NCI-H446 (cell line): ENCODE measurements around the gene PMFBP1.

Experiments used
- DNase-seq, 2 experiments: peaks; one replicate each; lab custom pipeline; 2025; lab: John Stamatoyannopoulos, UW

The PMFBP1 gene, protein sequence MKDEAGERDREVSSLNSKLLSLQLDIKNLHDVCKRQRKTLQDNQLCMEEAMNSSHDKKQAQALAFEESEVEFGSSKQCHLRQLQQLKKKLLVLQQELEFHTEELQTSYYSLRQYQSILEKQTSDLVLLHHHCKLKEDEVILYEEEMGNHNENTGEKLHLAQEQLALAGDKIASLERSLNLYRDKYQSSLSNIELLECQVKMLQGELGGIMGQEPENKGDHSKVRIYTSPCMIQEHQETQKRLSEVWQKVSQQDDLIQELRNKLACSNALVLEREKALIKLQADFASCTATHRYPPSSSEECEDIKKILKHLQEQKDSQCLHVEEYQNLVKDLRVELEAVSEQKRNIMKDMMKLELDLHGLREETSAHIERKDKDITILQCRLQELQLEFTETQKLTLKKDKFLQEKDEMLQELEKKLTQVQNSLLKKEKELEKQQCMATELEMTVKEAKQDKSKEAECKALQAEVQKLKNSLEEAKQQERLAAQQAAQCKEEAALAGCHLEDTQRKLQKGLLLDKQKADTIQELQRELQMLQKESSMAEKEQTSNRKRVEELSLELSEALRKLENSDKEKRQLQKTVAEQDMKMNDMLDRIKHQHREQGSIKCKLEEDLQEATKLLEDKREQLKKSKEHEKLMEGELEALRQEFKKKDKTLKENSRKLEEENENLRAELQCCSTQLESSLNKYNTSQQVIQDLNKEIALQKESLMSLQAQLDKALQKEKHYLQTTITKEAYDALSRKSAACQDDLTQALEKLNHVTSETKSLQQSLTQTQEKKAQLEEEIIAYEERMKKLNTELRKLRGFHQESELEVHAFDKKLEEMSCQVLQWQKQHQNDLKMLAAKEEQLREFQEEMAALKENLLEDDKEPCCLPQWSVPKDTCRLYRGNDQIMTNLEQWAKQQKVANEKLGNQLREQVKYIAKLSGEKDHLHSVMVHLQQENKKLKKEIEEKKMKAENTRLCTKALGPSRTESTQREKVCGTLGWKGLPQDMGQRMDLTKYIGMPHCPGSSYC

DNA sequence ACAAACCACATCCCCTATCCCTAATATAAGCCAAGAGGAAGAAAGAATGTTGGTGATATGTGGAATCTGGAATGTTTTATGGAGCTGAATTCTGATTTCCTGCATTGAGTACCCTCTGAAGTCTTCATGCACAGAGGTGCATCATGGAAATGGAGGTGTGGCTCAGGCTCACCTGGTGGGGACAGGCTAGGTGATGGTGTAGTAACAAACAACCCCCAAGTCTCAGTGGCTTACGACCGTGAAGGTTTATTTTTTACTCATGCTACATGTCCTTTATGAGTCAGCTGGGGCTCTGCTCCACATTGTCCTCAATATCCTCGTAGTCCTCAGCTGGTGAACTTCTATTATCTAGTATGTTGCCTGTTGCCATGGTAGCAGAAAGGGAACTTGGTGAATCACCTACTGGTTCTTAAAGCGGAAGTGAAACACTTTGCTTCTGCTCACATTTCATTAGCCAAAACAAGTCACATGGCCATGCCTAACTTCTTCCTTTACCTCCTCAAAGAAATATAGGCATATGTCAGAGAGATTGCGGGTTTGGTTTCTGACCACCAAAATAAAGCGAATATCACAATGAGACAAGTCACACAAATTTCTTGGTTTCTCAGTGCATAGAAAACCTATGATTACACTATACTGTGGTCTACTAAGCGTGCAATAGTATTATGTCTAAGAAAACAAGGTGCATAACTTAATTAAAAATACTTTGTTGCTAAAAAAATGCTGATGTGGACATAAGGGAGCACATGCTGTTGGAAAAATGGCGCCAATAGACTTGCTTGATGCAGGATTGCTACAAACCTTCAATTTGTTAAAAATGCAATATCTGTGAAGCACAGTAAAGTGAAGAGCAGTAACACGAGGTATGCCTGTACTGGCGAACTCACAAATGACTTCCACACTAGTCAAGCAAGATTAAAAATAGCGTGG lies at the start of gene PMFBP1:
Gene PMFBP1 (minus strand): TSS at position 51 of the 930 bp plus-strand sequence. CDS start 947 bp downstream, outside the sequence.
- no peak for DNase-seq

DNA sequence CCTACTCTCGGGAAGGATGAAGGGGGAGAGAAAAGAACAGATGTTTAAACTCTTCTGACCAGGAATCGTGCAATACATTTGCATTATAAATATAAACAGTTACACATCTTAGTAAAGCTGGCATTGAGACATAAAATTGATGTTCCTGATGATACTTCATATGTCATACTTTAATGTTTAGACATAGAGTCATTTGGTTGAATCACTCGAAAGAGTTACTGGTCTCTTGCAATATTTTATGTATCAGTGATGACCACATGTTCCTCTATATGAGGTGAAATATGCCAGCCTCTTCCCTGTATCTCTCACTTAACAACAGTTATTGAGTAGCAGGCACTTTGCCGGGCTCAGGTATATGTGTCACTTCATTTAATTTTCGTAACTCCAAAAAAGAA lies 49.7 kb upstream of the PMFBP1 start:
- no peak for DNase-seq

DNA sequence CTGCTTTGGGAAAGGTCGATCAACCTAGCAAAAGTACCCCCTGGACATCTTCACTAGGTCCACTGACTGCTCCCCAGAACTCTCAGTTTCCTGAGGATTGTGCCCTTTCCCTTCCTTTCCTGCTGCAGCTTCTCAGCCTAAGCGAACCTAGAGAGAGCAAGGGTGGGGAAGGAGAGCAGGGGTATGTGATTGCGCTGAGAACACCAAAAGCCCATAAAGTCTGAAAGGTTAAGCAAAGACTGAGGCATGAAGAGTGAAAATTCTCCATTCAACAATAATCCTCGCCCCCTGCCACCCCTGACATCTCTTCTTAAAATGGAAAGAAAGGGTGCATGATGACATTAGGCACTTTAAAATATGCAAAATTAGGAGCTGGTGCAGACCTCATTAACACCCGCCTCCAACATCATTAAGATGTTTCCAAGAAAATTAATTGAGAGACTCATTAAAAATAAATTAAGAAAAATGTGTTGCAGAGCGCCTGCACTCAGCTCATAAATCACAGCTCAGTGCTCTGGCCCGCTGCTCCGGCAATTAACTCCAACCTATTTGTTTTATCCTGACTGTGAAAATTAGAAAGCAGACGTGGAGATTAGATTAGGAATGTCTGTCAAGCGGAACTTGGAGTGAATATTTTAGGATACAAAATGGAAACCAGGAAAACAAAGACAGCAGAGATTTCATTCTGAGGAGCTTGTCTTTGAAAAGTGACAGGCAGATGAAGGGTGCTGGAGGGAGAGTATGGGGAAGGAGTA lies 49.1 kb upstream of the PMFBP1 start:
- no peak for DNase-seq

DNA sequence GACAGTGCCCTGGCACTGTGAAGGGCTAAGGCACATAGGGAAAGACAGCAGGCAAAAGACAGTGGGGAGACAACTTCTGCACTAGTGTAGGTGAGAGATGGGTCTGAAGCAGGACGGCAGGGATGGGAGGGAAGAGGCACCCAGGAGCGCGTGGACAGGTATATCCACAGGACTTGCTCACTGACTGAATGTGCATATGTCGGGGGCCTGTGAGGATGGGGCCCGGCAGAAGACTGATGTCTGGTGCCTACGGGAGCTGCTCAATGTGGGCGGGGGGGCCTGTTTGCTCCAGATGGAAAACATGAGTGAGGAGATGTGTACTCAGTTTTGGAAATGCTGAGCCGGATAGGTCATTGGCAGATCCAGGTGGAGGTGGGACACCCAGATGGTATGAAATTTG lies 47.3 kb upstream of the PMFBP1 start:
- DNase-seq: no peak

DNA sequence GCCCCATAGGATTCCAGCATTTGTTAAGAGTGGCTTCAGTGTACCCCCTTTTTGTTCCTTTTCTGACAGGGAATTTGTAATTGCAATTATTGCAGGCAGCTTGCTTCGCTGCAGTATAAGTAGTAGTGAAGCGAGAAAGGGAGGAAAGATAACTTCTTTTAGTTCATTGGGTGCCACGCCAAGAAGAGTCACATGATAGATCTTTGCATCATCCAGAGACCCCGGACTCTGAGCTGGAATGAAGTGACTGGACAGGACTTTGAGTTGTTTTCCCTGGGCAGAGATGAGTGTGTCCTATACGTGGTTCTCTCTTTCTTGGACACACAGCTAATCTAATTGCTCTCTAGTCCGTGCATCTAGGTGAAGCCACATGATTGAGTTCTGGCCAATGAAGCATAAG lies 44.8 kb upstream of the PMFBP1 start:
- no peak for DNase-seq

DNA sequence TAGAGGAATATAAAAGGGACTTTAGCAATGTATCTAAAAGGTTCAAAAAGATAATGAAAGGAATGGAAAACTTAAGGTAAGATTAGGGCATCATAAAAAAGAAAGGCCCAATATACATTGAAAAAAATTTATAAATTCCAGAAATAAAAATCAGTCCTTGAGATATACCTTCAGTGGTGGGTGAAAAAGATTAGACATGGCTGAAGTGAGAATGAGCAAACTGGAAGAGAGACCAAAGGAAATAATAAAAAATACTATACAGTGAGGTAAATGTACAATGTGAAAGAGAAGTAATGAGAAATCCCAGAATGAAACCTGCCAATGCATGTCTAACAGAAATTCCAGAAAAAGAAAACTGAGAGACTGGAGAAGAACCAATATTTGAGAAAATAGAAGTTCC lies 42.9 kb upstream of the PMFBP1 start:
- no peak for DNase-seq

DNA sequence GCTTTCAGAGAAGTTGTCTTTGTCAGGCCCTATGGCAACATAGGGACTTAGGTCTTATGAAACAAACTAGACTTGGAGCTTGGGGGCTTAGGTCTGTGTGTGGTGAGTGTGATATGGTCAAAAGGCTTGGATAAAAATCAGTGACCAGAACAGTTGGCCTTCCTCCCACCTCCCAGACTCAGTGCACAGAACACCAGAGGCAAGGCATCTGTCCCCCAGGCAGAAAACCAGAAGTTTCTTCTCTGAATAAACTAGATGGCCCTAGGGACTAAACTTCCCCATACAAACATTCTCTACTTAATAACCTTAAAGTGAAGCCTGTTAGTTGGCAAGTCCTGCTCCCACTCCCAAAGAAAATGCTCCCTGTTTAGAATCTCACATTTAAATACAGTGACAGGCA lies 39.2 kb upstream of the PMFBP1 start:
- no peak for DNase-seq

DNA sequence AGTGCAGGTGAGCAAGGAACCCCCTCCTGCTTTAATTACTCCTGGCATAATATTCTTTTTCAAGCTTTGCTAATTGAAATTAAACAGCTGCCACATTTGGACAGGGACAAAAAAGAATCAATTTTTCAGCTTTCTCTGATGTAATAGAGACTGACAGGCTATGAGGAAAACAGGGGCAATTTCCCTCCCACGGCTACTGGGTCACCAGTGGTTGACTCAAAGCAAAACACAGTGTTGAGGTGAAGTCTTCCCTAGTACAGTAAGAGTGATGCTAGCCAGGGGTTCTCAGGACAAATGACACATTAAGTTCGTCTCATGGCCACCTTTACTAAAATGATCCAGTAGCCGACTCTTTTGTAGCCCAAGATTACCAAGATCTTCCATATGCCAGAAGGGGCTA lies 38.6 kb upstream of the PMFBP1 start:
- DNase-seq: no peak

DNA sequence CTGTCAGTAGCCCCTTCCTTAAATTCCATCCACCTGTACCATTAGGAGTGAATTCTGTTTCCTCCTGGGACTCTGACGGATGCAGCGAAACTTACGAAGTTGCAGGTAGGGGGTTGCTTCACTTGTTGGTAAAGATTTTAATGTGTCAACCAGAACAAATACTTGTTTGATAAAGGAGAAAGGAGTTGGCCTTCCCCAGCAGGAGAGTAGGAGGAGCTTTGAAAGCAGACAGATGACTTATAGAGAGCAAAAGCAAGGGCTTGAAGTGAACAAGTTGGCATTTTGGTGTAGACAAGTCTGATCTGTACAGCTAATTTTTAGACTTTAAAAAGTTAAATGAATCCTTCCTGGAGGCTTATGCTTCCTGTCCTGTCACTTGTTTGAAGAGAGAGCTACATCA lies 38.1 kb upstream of the PMFBP1 start:
- no peak for DNase-seq

DNA sequence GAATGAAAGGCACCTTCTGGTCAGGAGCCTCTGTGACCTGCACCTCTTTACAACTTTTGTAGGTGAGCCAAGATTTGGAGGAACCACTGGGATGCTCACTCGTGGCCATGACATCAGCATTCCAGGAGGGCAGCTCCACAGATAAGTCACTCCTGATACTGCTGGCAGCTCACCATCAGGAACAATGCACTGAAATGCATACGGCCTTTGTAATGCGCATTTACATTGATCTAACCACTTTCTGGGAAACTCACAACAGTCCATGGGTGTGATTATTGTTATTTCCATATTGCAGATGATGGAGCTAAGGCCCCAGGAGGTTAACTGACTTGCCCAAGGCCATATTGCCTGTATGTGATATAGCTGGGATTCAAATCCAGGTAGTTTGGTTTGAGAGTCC lies 34.3 kb upstream of the PMFBP1 start:
- DNase-seq: no peak

DNA sequence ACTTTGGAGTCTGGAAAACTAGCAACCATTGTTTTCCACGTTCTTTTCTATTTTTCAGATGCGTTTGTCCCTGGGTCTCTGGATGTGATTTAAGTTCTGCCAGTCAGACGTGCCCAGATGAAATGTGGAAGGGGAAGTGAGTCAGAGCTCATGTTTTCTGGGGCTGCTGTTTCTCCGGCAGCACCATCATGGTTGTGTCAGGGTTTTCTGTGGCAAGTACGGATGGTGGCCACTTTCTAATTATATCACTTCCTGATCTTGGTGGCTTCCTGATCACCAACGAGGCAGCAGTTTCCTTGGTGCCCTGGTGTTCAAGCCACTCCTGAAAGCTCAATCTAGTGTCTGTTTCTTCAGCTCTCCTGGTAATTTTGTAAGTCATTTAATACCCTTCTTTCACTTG lies 31.4 kb upstream of the PMFBP1 start:
- DNase-seq: no peak

DNA sequence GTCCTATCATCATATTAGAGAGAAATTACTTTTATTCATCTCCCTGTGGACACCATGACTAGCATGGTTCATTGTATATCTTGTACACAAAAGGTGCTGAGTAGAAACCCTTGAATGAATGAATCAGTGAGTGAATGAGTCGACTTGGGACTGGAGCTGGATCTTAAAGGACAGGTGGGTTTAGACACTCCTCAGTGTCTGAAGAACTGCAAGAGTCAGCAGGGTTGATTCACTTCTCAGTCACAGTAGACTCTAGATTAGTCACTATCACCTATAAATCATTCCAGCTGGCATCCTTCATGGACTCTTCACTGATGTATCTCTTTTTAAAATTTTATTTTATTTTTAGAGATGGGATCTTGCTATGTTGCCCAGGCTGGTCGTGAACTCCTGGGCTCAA lies 30.1 kb upstream of the PMFBP1 start:
- DNase-seq: no peak

DNA sequence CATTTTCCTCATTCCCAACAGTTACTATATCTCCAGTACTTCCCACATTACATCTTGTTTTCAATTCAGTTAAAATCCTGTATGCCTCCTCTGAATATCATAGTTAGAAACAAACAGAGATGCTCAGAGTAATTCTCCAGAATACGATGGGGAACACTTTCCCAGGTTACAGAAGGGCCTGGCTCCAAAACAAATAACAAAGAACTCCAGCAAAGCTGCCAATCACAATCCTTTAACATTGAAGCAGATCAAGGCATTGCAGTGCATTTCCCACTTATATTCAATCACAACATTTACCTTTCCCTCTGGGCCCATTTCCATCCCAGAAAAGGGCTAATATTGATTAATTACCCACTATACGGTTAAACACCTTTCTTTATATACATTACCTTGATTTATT lies 29.4 kb upstream of the PMFBP1 start:
- DNase-seq: no peak

DNA sequence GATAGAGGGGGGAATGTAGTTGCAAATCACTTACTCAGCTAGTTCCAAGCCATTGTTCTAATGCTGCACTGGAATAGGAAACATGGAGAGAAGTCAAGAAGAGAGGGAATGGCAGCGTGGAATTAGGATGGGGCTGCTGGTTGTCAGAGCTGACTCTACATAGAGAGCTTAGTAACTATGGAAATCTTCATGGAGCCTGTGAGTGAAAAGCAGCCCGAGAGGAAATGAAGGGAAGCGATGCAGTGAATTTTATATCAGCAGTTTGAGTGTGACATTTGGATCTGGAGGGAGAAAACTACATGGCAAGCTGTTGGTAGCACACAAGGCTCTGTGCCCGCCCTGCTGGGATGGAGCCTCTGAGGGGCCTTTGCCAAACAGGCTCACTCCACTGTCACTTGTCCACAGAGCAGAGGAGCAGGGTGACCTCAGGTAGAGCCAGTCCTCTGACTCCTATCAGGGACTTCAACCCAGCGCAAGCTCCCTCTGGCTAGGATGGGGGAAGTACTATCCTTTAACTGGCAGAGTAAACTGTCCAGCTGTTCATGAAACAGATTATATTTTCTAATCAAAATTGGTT lies 27.9 kb upstream of the PMFBP1 start:
- no peak for DNase-seq

DNA sequence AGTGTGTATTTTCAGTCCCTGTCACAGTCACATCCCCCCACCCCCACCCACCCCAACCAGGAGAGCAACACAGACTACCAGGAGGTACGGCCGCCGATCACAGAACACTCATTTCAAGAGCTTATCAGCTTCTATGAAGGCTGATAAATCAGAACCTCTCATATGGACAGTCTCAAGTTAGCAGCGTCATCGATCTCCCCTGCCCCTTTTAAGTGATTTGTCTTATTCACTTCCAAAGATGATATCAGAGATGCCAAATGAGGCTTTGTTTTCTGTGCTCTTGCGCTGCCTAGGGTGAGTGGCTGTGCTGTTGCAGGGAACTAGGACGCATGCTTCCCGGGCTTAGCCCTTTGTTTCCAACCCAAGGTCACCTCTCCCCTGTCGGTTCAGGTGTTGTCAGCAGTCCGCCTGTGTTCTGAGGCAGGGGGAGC lies 26.8 kb upstream of the PMFBP1 start:
- no peak for DNase-seq

DNA sequence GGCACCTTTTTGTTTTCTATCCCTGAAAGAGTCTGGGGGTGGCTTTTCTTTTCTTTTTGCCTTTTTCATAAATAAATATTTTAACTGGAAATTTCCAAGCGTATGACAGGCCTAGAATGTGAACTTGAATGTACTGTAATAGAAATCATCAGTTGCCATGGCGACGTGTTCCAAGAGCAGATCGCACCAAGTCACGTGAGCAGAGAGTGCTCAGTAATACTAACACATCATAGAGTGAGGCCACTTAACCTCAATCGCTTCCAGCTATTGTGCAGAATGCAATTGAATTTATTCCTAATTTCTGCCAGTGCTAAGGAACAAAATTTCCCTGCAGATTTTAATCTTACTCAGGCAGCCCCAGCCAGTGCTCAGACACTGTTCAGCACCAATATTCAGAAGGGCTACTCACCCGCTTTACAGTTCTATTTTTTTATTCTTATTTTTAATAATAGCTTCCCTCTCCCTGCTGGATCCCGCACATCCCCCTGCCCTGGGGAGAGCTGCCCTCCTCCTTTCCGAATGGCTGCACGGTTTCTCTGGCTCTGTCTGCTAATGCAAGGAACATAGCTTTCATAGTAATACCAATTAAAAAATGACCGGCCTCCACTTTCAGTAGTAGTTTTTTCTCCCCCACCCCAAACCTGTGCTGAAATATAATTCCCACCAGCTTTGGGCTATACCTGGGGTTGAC lies 26.2 kb upstream of the PMFBP1 start:
- peak in 1 of 2 experiments; percentile 34 for DNase-seq

DNA sequence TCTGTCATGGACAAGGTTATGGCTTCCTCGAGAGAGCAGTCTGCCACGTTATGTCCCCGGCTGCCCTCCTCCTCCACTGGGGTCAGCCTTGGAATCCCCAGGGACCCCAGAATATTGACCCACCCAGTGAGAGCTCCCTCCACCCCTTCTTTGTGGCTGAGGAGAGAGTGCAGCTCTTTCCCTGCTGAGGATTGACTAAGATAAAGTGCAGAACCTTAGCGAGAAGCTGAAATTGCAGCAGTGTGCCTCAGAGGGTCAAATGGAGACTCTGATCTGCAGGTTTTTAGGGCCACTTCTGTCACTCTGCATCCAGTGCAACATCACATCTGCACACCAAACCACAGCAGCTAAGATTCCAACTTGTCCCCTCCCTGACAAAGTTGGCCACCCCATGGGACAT lies 25.6 kb upstream of the PMFBP1 start:
- no peak for DNase-seq

DNA sequence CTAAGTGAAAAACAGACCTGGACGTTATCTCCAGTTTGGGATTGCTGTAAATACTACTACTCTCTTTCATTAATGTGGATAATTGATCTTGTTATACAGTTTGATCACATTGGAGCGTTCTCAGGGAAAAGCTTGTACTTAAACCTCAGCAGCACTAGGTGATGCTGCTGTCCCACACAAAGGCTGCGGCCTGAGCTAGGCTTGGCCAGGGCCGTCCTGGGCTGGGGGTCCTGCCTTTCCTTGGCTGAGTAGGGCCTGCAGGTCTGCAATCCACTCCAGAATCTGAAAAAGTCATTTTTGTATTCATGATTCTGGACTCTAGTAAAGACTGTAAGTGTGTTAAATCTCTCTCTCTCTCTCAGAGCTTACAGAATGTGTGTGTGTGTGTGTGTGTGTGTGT lies 23.7 kb upstream of the PMFBP1 start:
- no peak for DNase-seq

DNA sequence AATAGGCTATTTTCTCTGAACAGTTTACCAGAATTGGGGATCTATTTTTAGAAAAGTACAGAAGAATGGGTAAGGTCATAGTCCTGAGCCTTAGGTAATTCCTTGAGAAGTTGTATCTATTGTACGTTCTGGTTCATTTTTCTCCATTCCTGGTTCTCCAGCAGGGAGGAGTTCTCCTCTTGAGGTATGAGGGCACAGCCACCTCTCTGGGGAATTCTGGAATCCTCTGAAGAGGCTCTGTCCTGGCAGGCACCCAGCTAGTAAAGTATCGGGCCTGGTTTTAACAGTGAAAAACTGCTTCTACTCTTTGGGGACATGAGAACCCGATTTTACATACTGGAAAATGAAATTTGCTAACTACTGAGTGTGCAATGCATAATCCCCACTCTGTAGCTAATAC lies 19.6 kb upstream of the PMFBP1 start:
- DNase-seq: no peak

DNA sequence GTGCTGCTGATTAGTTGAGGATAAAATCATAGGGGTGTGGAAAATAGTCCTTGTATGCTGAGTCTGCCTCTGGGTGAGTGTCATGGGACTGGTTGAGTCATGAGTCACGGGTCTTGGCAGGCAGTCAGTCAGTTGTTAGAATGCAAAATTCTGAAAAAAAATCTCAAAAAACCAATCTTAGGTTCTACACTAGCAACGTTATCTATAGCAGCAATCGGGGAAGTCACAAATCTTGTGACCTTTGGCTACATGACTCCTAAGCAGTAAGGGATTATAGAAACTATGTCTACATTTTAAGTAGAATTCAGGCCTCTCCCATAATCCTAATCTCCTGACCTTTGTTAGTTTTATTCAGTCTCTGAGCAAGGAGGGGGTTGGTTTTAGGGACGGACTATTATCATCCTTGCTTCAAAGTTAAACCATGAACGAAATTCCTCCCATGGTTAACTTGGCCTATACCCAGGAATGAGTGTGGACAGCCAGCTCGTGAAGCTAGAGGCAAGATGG lies 18.0 kb upstream of the PMFBP1 start:
- no peak for DNase-seq
